ENCODE measurements around the gene DEDD. TPM values are rescaled to one million over a fixed set of nuclear protein-coding genes. Genes with fewer than 3 reads are reported as not detected.

DEDD gene
- total RNA-seq, 1 experiment from 2014 or later, result 44.7 TPM

DNA sequence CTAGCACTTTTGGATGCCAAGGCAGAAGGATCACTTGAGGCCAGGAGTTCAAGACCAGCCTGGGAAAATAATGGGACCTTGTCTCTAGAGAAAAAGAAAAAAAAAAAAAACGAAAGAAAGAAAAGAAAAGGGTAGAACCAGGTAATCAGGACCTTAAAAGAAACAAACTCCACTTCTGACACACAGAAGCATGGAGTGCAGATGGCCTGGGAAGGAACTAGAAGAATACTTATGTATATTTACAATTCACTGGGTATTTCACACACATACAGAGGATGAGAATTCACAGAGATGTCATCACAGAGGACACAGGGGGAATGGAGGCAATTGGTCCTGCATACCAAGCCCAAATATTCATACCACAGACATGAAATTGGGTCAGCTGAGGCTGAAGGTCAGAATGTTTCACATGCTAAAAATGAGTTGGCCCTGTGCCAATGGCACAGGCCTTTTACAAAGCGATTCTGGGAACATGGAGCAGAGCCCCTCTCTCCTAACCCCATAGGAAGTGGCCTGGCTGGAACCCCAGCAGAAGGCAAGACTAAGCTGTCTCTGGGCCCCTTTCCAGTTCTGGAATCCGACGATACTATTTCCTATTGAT, 40.4 kb upstream of the DEDD start:
- H3K9me3 ChIP-seq (ENCODE audit: control insufficient read depth, low read depth, low read length), result no peaks in the 10 kb centered on the region
- H3K27me3 Mint-ChIP-seq (ENCODE audit: low read depth), result no peaks in the 10 kb centered on the region
- H2BK5ac ChIP-seq (ENCODE audit: insufficient read length, low read length), result no peak overlapping the region
- no CpG with 5 or more reads among the region's 4 CpGs for WGBS (ENCODE audit: extremely low coverage, insufficient read length, low lambda C conversion rate)
- no peak overlapping the region for H2AK5ac ChIP-seq (ENCODE audit: insufficient read length, low read length)
- no peak overlapping the region for H4K8ac ChIP-seq (replicated peaks; ENCODE audit: insufficient read length, low read depth, low read length)
- H3K23me2 ChIP-seq (ENCODE audit: insufficient read length, low read depth, low read length, poor library complexity, severe bottlenecking), result peaks cover 6% of the 10 kb centered on the region
- no peak overlapping the region for H3K4me2 ChIP-seq (ENCODE audit: insufficient read depth, insufficient read length, low read length)
- H2BK12ac ChIP-seq (ENCODE audit: insufficient read length, low read depth, low read length), result no peak overlapping the region
- H4K5ac ChIP-seq (ENCODE audit: insufficient read length, low read depth, low read length), result no peak overlapping the region
- no peaks in the 10 kb centered on the region for H3K9me3 Mint-ChIP-seq
- H3K27ac ChIP-seq (ENCODE audit: insufficient read length, low read depth, low read length), result no peak overlapping the region
- no peak overlapping the region for H2BK20ac ChIP-seq (ENCODE audit: low read depth, low read length, poor library complexity, severe bottlenecking)
- H3K27ac Mint-ChIP-seq, result no peak overlapping the region
- no peaks in the 10 kb centered on the region for H4K20me1 ChIP-seq (ENCODE audit: control insufficient read depth, insufficient read depth, insufficient read length)
- no peaks in the 10 kb centered on the region for H3K79me1 ChIP-seq (ENCODE audit: insufficient read depth, low read depth, low read length, poor library complexity, severe bottlenecking)
- H3K79me2 ChIP-seq (ENCODE audit: insufficient read depth, low read length), result no peaks in the 10 kb centered on the region
- H3K4me1 Mint-ChIP-seq, result peaks cover 15% of the 10 kb centered on the region in 2 experiments
- no peak for DNase-seq
- no peak overlapping the region for H3K14ac ChIP-seq (ENCODE audit: insufficient read depth, low read length)
- no peak overlapping the region for H3K23ac ChIP-seq (ENCODE audit: insufficient read length, low read depth, low read length)
- H3K9ac ChIP-seq (ENCODE audit: extremely low read depth, insufficient read length, low read length), result no peak overlapping the region
- H4K91ac ChIP-seq (ENCODE audit: insufficient read length, low read depth, low read length), result no peak overlapping the region
- no peak overlapping the region for H2BK15ac ChIP-seq (ENCODE audit: low read depth, low read length)
- H3K4me1 ChIP-seq (ENCODE audit: insufficient read depth, low read length), result no peaks in the 10 kb centered on the region; the same call in 1 of the 2 replicates
- no peak overlapping the region for H2BK120ac ChIP-seq (ENCODE audit: low read depth, low read length, poor library complexity, severe bottlenecking)
- no peak overlapping the region for H3K4ac ChIP-seq (ENCODE audit: low read depth, low read length)
- no peak overlapping the region for H3T11ph ChIP-seq (ENCODE audit: low read length)
- H3K4me3 Mint-ChIP-seq, result peak overlapping the region in 1 of 2 experiments; percentile 50; a peak in 1 of 5 replicates
- TF ChIP-seq, protein P1, sequence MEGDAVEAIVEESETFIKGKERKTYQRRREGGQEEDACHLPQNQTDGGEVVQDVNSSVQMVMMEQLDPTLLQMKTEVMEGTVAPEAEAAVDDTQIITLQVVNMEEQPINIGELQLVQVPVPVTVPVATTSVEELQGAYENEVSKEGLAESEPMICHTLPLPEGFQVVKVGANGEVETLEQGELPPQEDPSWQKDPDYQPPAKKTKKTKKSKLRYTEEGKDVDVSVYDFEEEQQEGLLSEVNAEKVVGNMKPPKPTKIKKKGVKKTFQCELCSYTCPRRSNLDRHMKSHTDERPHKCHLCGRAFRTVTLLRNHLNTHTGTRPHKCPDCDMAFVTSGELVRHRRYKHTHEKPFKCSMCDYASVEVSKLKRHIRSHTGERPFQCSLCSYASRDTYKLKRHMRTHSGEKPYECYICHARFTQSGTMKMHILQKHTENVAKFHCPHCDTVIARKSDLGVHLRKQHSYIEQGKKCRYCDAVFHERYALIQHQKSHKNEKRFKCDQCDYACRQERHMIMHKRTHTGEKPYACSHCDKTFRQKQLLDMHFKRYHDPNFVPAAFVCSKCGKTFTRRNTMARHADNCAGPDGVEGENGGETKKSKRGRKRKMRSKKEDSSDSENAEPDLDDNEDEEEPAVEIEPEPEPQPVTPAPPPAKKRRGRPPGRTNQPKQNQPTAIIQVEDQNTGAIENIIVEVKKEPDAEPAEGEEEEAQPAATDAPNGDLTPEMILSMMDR (conservative IDR thresholded peaks at IDR 0.05), result no peak
- H2AFZ ChIP-seq (ENCODE audit: low read length), result no peak overlapping the region
- H3K56ac ChIP-seq (ENCODE audit: insufficient read length, low read depth, low read length), result no peak overlapping the region
- H3K27me3 ChIP-seq (ENCODE audit: insufficient read depth, low read length), result no peaks in the 10 kb centered on the region
- H3K18ac ChIP-seq (ENCODE audit: insufficient read length, low read depth, low read length), result no peak overlapping the region
- H3K36me3 Mint-ChIP-seq (ENCODE audit: insufficient read depth in 1 of 3, low read depth in 3 of 3), result peaks cover 25 to 69% (median 68%) of the 10 kb centered on the region in 3 experiments; a peak in 6 of 7 replicates
